ENCODE data around the gene CAVIN1.

Gene CAVIN1

GRCh38 chr17:42406615-42407288, 16.3 kb downstream of the CAVIN1 start:
- CTCF ChIA-PET, result interaction anchor here (0.6 to 13.6 kb wide), 38 partner anchors 8 to 442 kb away, joined by 3 to 378 read pairs (median 5); partner anchors contain the start of genes CAVIN1 and STAT3
- H3K9me3 ChIP-seq (ENCODE audit: control insufficient read depth, insufficient read depth, low read depth, low read length), result no peaks in the 10 kb centered on the region
- peaks cover 3 to 7% of the 10 kb centered on the region in 2 experiments; a peak in 1 of 3 replicates for H3K36me3 ChIP-seq (ENCODE audit: control insufficient read depth in 2 of 2, insufficient read depth in 1 of 2, low read length in 2 of 2)
- H3K4me3 ChIP-seq (ENCODE audit: low read depth, low read length), result no peak overlapping the region
- TF ChIP-seq IKZF3 (tag by site-specific recombination; IDR thresholded peaks at IDR 0.05), result 0 out of 2 replicates have a peak, but pooled peaks have one; percentile 0
- no peak for TF ChIP-seq YY1 (tag by site-specific recombination; IDR thresholded peaks at IDR 0.05)
- TF ChIP-seq ZNF221 (tag by site-specific recombination; IDR thresholded peaks at IDR 0.05; ENCODE audit: borderline replicate concordance), result no peak
- H3K27ac ChIP-seq (ENCODE audit: extremely low read depth, low read depth, low read length), result no peak overlapping the region
- 0 out of 2 replicates have a peak, but pooled peaks cover 3% of the 10 kb centered on the region for H3K4me1 ChIP-seq (ENCODE audit: control insufficient read depth, insufficient read depth, low read length)
- POLR2A ChIA-PET, result interaction anchor here (0.6 to 3.3 kb wide), 9 partner anchors 8 to 352 kb away, joined by 3 to 41 read pairs (median 4); partner anchors contain the start of genes CAVIN1 and STAT3

GRCh38 chr17:42405963-42406495, 17.0 kb downstream of the CAVIN1 start:
- Histone ChIP-seq H3K36me3 (ENCODE audit: control insufficient read depth in 2 of 2, insufficient read depth in 1 of 2, low read length in 2 of 2) (peaks cover 3 to 7% of the 10 kb centered on the region in 2 experiments; a peak in 1 of 3 replicates), H3K4me3 (ENCODE audit: low read depth, low read length) (no peak overlapping the region), H3K9me3 (ENCODE audit: control insufficient read depth, insufficient read depth, low read depth, low read length) (no peaks in the 10 kb centered on the region), H3K4me1 (ENCODE audit: control insufficient read depth, insufficient read depth, low read length) (0 out of 2 replicates have a peak, but pooled peaks cover 3% of the 10 kb centered on the region), H3K27ac (ENCODE audit: extremely low read depth, low read depth, low read length) (no peak overlapping the region)
- POLR2A ChIA-PET, result interaction anchor here (0.7 to 3.3 kb wide), 7 partner anchors 8 to 217 kb away, joined by 3 to 41 read pairs (median 4); partner anchors contain the start of genes CAVIN1 and STAT3
- CTCF ChIA-PET, result interaction anchor here (0.6 to 13.6 kb wide), 38 partner anchors 9 to 401 kb away, joined by 3 to 378 read pairs (median 4); partner anchors contain the start of genes CAVIN1 and STAT3
- TF ChIP-seq PRDM10 (tag by site-specific recombination; IDR thresholded peaks at IDR 0.05), result peak; percentile 98
- 0 out of 2 replicates have a peak, but pooled peaks have one; percentile 7 for TF ChIP-seq EGR2 (tag by site-specific recombination; IDR thresholded peaks at IDR 0.05; ENCODE audit: low read depth)
- no peak for TF ChIP-seq ZNF747 (tag by site-specific recombination; IDR thresholded peaks at IDR 0.05)
- TF ChIP-seq ZNF768 (tag by site-specific recombination; IDR thresholded peaks at IDR 0.05), result no peak
- TF ChIP-seq ZXDB (tag by site-specific recombination; IDR thresholded peaks at IDR 0.05), result no peak
- TF ChIP-seq ZBTB49 (tag by site-specific recombination; IDR thresholded peaks at IDR 0.05; ENCODE audit: low read depth), result no peak
- peak; percentile 35; the same call in 1 of the 2 replicates for TF ChIP-seq ZBTB17 (tag by site-specific recombination; IDR thresholded peaks at IDR 0.05)
- TF ChIP-seq ZNF335 (tag by site-specific recombination; conservative IDR thresholded peaks at IDR 0.05), result peak; percentile 43; the same call in 1 of the 2 replicates
- no peak for TF ChIP-seq OSR2 (tag by site-specific recombination; IDR thresholded peaks at IDR 0.05)
- TF ChIP-seq ZNF266 (tag by site-specific recombination; IDR thresholded peaks at IDR 0.05; ENCODE audit: low read depth), result no peak
- no peak for TF ChIP-seq MEIS1 (CRISPR knock-in tag; IDR thresholded peaks at IDR 0.05; ENCODE audit: borderline replicate concordance)
- peak; percentile 88 for TF ChIP-seq CTCF (tag by site-specific recombination; IDR thresholded peaks at IDR 0.05)
- TF ChIP-seq ZNF660 (tag by site-specific recombination; IDR thresholded peaks at IDR 0.05), result peak; percentile 30; the same call in 1 of the 2 replicates
- TF ChIP-seq ZNF350 (tag by site-specific recombination; IDR thresholded peaks at IDR 0.05), result no peak
- TF ChIP-seq ZNF514 (tag by site-specific recombination; IDR thresholded peaks at IDR 0.05), result no peak
- no peak for TF ChIP-seq ZNF558 (tag by site-specific recombination; IDR thresholded peaks at IDR 0.05)
- no peak for TF ChIP-seq ZNF776 (tag by site-specific recombination; IDR thresholded peaks at IDR 0.05; ENCODE audit: borderline replicate concordance)
- no peak for TF ChIP-seq ZNF324 (tag by site-specific recombination; IDR thresholded peaks at IDR 0.05)
- peak; percentile 55; the same call in 1 of the 2 replicates for TF ChIP-seq KLF9 (tag by site-specific recombination; IDR thresholded peaks at IDR 0.05; ENCODE audit: low read depth)
- TF ChIP-seq ZNF544 (tag by site-specific recombination; IDR thresholded peaks at IDR 0.05), result no peak
- TF ChIP-seq KLF17 (tag by site-specific recombination; IDR thresholded peaks at IDR 0.05), result 0 out of 2 replicates have a peak, but pooled peaks have one; percentile 38
- TF ChIP-seq ZNF530 (tag by site-specific recombination; IDR thresholded peaks at IDR 0.05; ENCODE audit: low read depth), result no peak

Measured in HEK293 (cell line).